H1 (cell line): ENCODE data around the gene UBE2D2. TPM values are rescaled to one million over a fixed set of nuclear protein-coding genes. Genes with fewer than 3 reads are reported as not detected.

Experiments
- CTCF ChIA-PET: fragments of 300-600 bp; sonication (Branson Sonifier 250); formaldehyde crosslinking; loops from one replicate; lab custom pipeline; 2021; ENCODE audit not compliant: partially characterized antibody; lab: Charles Lee
- POLR2A ChIA-PET: fragments of 300-600 bp; sonication (Branson Sonifier 250); formaldehyde crosslinking; loops from one replicate; lab custom pipeline; 2021; ENCODE audit warnings: inconsistent platforms; ENCODE audit not compliant: partially characterized antibody; lab: Charles Lee
- DNase-seq, 2 experiments: peaks; one replicate each; pipeline versions ENCODE4 v3.0.0 to v3.0.0-alpha.2; 2010 to 2022; ENCODE audit warnings: low spot score in 2 of 2, low read depth in 1 of 2, mixed read lengths in 1 of 2
- FAIRE-seq: peaks from 2 replicates; lab custom pipeline; 2011; peaks lifted over from hg19 to GRCh38; lab: Jason Lieb, UNC
- H2AFZ ChIP-seq: 2 replicates; pipeline ENCODE4 v1.8.1; 2012; ENCODE audit warnings: low read length, inconsistent platforms
- H2AK5ac ChIP-seq: 2 replicates; pipeline ENCODE4 v1.6.1; 2013; ENCODE audit warnings: low read depth, low read length
- H2BK120ac ChIP-seq: replicated peaks from 2 replicates; pipeline ENCODE3; 2013; ENCODE audit warnings: low read depth, low read length, inconsistent platforms
- H2BK12ac ChIP-seq: 2 replicates; pipeline ENCODE4 v1.6.1; 2013; ENCODE audit warnings: low read depth, low read length
- H2BK15ac ChIP-seq: 2 replicates; pipeline ENCODE4 v1.6.1; 2013; ENCODE audit warnings: low read length
- H2BK20ac ChIP-seq: 2 replicates; pipeline ENCODE4 v1.6.1; 2013; ENCODE audit warnings: low read length
- H2BK5ac ChIP-seq: 2 replicates; pipeline ENCODE4 v1.6.1; 2013; ENCODE audit warnings: low read depth, low read length
- H3K14ac ChIP-seq: 2 replicates; pipeline ENCODE4 v1.6.1; 2013; ENCODE audit warnings: inconsistent platforms; ENCODE audit not compliant: insufficient read length
- H3K18ac ChIP-seq: 2 replicates; pipeline ENCODE4 v1.6.1; 2013; ENCODE audit warnings: low read length; ENCODE audit errors: extremely low read depth
- H3K23ac ChIP-seq: 2 replicates; pipeline ENCODE4 v1.6.1; 2013; ENCODE audit warnings: inconsistent platforms; ENCODE audit not compliant: insufficient read length
- H3K23me2 ChIP-seq: 2 replicates; pipeline ENCODE4 v1.6.1; 2013; ENCODE audit warnings: low read depth, low read length
- H3K27ac ChIP-seq: 2 replicates; pipeline ENCODE4 v1.6.1; 2011; ENCODE audit warnings: low read depth, low read length, inconsistent platforms
- H3K27me3 ChIP-seq, 4 experiments: replicated peaks in 1 of 4; 1 replicate in 1 of 4; 2 replicates in 3 of 4; pipeline versions ENCODE4 v1.6.1 to v1.8.1; 2011 to 2013; ENCODE audit warnings: low read length in 3 of 4, mild to moderate bottlenecking in 3 of 4, inconsistent platforms in 2 of 4, mixed read lengths in 2 of 4, moderate library complexity in 1 of 4; ENCODE audit not compliant: control insufficient read depth in 3 of 4, insufficient read depth in 3 of 4; ENCODE audit errors: extremely low read depth in 1 of 4
- H3K36me3 ChIP-seq, 4 experiments: 2 replicates each; pipeline versions ENCODE4 v1.6.1 to v1.8.1; 2011 to 2013; ENCODE audit warnings: mild to moderate bottlenecking in 4 of 4, low read length in 3 of 4, moderate library complexity in 2 of 4, control low read depth in 1 of 4, inconsistent platforms in 1 of 4; ENCODE audit not compliant: insufficient read depth in 4 of 4, control insufficient read depth in 2 of 4
- H3K4ac ChIP-seq: replicated peaks from 2 replicates; pipeline ENCODE3; 2013; ENCODE audit warnings: low read length, low read depth, mixed read lengths, inconsistent platforms; ENCODE audit not compliant: insufficient read length
- H3K4me1 ChIP-seq, 4 experiments: replicated peaks in 1 of 4; 1 replicate in 1 of 4; 2 replicates in 3 of 4; pipeline versions ENCODE4 v1.6.1 to v1.8.1; 2011 to 2013; ENCODE audit warnings: low read length in 3 of 4, inconsistent platforms in 2 of 4, mixed read lengths in 1 of 4; ENCODE audit not compliant: insufficient read depth in 4 of 4, control insufficient read depth in 3 of 4
- H3K4me2 ChIP-seq, 2 experiments: 2 replicates each; pipeline versions ENCODE4 v1.6.1 to v1.8.1; 2011 to 2013; ENCODE audit warnings: low read depth in 2 of 2, low read length in 2 of 2, control low read depth in 1 of 2, inconsistent platforms in 1 of 2, mild to moderate bottlenecking in 1 of 2; ENCODE audit not compliant: insufficient read depth in 1 of 2
- H3K4me3 ChIP-seq, 4 experiments: fragments of 200-600, 300-600 bp in 1 of 4; sonication (generic), shearing (Covaris generic), sonication (Bioruptor Twin) in 1 of 4; 2 replicates each; pipeline versions ENCODE4 v1.5.1 to v1.8.1; 2011 to 2016; ENCODE audit warnings: low read length in 4 of 4, low read depth in 3 of 4, control low read depth in 2 of 4, inconsistent platforms in 2 of 4, mild to moderate bottlenecking in 2 of 4, mixed read lengths in 1 of 4, moderate library complexity in 1 of 4; ENCODE audit not compliant: insufficient read depth in 2 of 4; ENCODE audit errors: extremely low read depth in 1 of 4
- H3K56ac ChIP-seq: replicated peaks from 2 replicates; pipeline ENCODE3; 2013; ENCODE audit warnings: low read depth, mild to moderate bottlenecking, mixed read lengths, low read length, inconsistent platforms; ENCODE audit not compliant: insufficient read length
- H3K79me1 ChIP-seq: 2 replicates; pipeline ENCODE4 v1.6.1; 2013; ENCODE audit warnings: low read depth, low read length, control low read depth
- H3K79me2 ChIP-seq, 2 experiments: 2 replicates each; pipeline versions ENCODE4 v1.6.1 to v1.8.1; 2012 to 2013; ENCODE audit warnings: low read length in 2 of 2, mild to moderate bottlenecking in 2 of 2, inconsistent platforms in 1 of 2; ENCODE audit not compliant: insufficient read depth in 2 of 2, control insufficient read depth in 1 of 2
- H3K9ac ChIP-seq, 4 experiments: replicated peaks in 1 of 4; 1 replicate in 1 of 4; 2 replicates in 3 of 4; pipeline versions ENCODE4 v1.6.1 to v1.8.1; 2011 to 2013; ENCODE audit warnings: low read depth in 3 of 4, low read length in 3 of 4, control low read depth in 2 of 4, mild to moderate bottlenecking in 2 of 4, moderate library complexity in 2 of 4, inconsistent platforms in 1 of 4; ENCODE audit errors: extremely low read depth in 1 of 4
- H3K9me3 ChIP-seq, 2 experiments: 2 replicates each; pipeline versions ENCODE4 v1.6.1 to v1.8.1; 2012 to 2013; ENCODE audit warnings: mild to moderate bottlenecking in 2 of 2, moderate library complexity in 2 of 2, control low read depth in 1 of 2, inconsistent platforms in 1 of 2, low read depth in 1 of 2, low read length in 1 of 2, mixed read lengths in 1 of 2; ENCODE audit not compliant: insufficient read depth in 2 of 2
- H4K20me1 ChIP-seq, 2 experiments: replicated peaks in 1 of 2; 2 replicates each; pipeline versions ENCODE3 to v1.8.1; 2011 to 2013; ENCODE audit warnings: inconsistent platforms in 2 of 2, low read length in 2 of 2, mild to moderate bottlenecking in 1 of 2; ENCODE audit not compliant: insufficient read depth in 2 of 2, control insufficient read depth in 1 of 2
- H4K5ac ChIP-seq: 2 replicates; pipeline ENCODE4 v1.6.1; 2013; ENCODE audit warnings: low read length, low read depth, mixed read lengths, inconsistent platforms; ENCODE audit not compliant: insufficient read length
- H4K8ac ChIP-seq: 2 replicates; pipeline ENCODE4 v1.8.0; 2013; ENCODE audit warnings: mild to moderate bottlenecking, moderate library complexity, low read length, inconsistent platforms; ENCODE audit not compliant: insufficient read depth; ENCODE audit errors: extremely low read depth
- H4K91ac ChIP-seq: replicated peaks from 2 replicates; pipeline ENCODE3; 2013; ENCODE audit warnings: low read length, mixed read lengths, inconsistent platforms; ENCODE audit not compliant: insufficient read length
- BACH1 ChIP-seq: IDR thresholded peaks from 2 replicates; pipeline ENCODE4 v1.6.1; 2012; ENCODE audit warnings: low read length, improper control_type of control experiment
- CBX5 ChIP-seq: fragments of 300-800, 300-1000 bp; sonication (generic); IDR thresholded peaks from 2 replicates; pipeline ENCODE4 v1.7.1; 2016; ENCODE audit warnings: antibody characterized with exemption, low read length, low read depth
- CHD2 ChIP-seq: IDR thresholded peaks from 2 replicates; pipeline ENCODE4 v1.6.1; 2012; ENCODE audit warnings: low read length, improper control_type of control experiment
- EP300 ChIP-seq, 2 experiments: IDR thresholded peaks; 1 replicate in 1 of 2; 2 replicates in 1 of 2; pipeline ENCODE4 v1.6.1; 2011 to 2012; ENCODE audit warnings: low read depth in 2 of 2, low read length in 2 of 2, mild to moderate bottlenecking in 2 of 2, borderline replicate concordance in 1 of 2, inconsistent platforms in 1 of 2, moderate library complexity in 1 of 2
- FOSL1 ChIP-seq: IDR thresholded peaks from 2 replicates; pipeline ENCODE4 v1.6.1; 2011; ENCODE audit warnings: mild to moderate bottlenecking, low read depth, low read length, moderate library complexity; ENCODE audit not compliant: insufficient read depth
- RAD21 ChIP-seq, 2 experiments: IDR thresholded peaks in 1 of 2; conservative IDR thresholded peaks in 1 of 2; 2 replicates each; pipeline ENCODE4 v1.6.1; 2011; ENCODE audit warnings: low read depth in 2 of 2, low read length in 2 of 2, improper control_type of control experiment in 1 of 2, inconsistent platforms in 1 of 2, mild to moderate bottlenecking in 1 of 2, moderate library complexity in 1 of 2
- SAP30 ChIP-seq: fragments of 300-600 bp; sonication (generic); IDR thresholded peaks from 2 replicates; pipeline ENCODE4 v1.7.1; 2012; ENCODE audit warnings: low read length, moderate library complexity, mild to moderate bottlenecking, inconsistent platforms; ENCODE audit not compliant: insufficient read depth, insufficient replicate concordance
- SIRT6 ChIP-seq: IDR thresholded peaks from one replicate; pipeline ENCODE4 v1.7.1; 2012; ENCODE audit warnings: low read length, inconsistent platforms
- SRF ChIP-seq: IDR thresholded peaks from 2 replicates; pipeline ENCODE4 v1.6.1; 2011; ENCODE audit warnings: mild to moderate bottlenecking, low read depth, low read length, moderate library complexity
- YY1 ChIP-seq: IDR thresholded peaks from 2 replicates; pipeline ENCODE4 v1.6.1; 2011; ENCODE audit warnings: low read depth, mild to moderate bottlenecking, low read length
- WGBS, 2 experiments: shearing (Covaris generic) in 1 of 2; methylation state at CpG; one replicate each; pipeline versions ENCODE4 v1.1.6 to v1.1.7; 2013 to 2015; ENCODE audit warnings: low lambda C conversion rate in 2 of 2, mixed read lengths in 2 of 2, inconsistent platforms in 1 of 2, low coverage in 1 of 2, missing lambda C conversion rate in 1 of 2; ENCODE audit not compliant: insufficient replicate concordance in 2 of 2, insufficient coverage in 1 of 2, insufficient read length in 1 of 2; ENCODE audit errors: extremely low coverage in 1 of 2, missing lambda C conversion rate in 1 of 2; 5-methylcytosine and 5-hydroxymethylcytosine counted together
- polyA plus RNA-seq, 7 experiments: library from polyadenylated mRNA; depleted of rRNA in 3 of 7; stranded (reverse) in 5 of 7; unstranded in 2 of 7; fragments of >200 nt in 5 of 7; fragments of 200-250 nt in 2 of 7; gene quantifications; 1 replicate in 5 of 7; 2 replicates in 1 of 7; 4 replicates in 1 of 7; pipeline versions ENCODE4 v1.2.1 to v1.2.3, GENCODE V29; 2011 to 2013; ENCODE audit warnings: missing spikeins in 2 of 7, mixed read lengths in 2 of 7
- total RNA-seq: library from RNA; stranded (reverse); fragmentation: NEBNext Ultra II Directional; extraction: Animal tissue kit (Norgen Biotek cat#: 25700); gene quantifications from 2 replicates; pipeline ENCODE4 v1.2.1, GENCODE V29; 2021
- TF ChIP-seq, protein P1 (sequence below): IDR thresholded peaks from 2 replicates; pipeline ENCODE4 v1.6.1; 2012; ENCODE audit warnings: low read length, inconsistent platforms

Gene UBE2D2
- total and polyA plus RNA-seq, 2 of the 8 experiments (the other 6 are each of a cell fraction or from before 2014, with no cell fraction given): 66.9 to 203 TPM

DNA sequence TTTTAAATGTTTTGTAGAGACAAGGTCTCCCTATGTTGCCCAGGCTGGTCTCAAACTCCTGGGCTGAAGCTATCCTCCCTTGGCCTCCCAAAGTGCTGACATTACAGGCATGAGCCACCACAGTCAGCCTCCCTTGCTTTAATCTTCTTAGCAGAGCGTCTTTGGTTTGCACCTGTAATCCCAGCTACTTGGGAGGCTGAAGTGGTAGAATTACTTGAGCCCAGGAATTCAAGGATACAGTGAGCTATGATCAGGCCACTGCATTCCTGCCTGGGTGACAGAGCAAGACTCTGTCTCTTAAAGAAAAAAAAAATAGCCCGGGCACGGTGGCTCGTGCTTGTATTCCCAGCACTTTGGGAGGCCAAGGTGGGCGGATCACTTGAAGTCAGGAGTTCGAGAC, 27.8 kb downstream of the UBE2D2 start:
- no peak overlapping the region for H3K56ac ChIP-seq
- H3K9me3 ChIP-seq: no peaks in the 10 kb centered on the region
- H2AK5ac ChIP-seq: no peak overlapping the region
- no peak overlapping the region for H3K14ac ChIP-seq
- H2BK120ac ChIP-seq: no peak overlapping the region
- no peak overlapping the region for H3K4me2 ChIP-seq
- H4K5ac ChIP-seq: no peak overlapping the region
- WGBS, 2 experiments: 95% methylated on average over 6 of the region's 6 CpGs; no CpG with 5 or more reads in 1 of the 2 experiments
- POLR2A ChIA-PET: interaction anchor here (0.7 to 3.0 kb wide), 6 partner anchors 9 to 71 kb away, joined by 3 to 10 read pairs (median 3); partner anchors contain the start of gene UBE2D2
- H4K8ac ChIP-seq: no peak overlapping the region
- H4K20me1 ChIP-seq: peaks cover 12 to 16% of the 10 kb centered on the region in 2 experiments
- H2BK15ac ChIP-seq: no peak overlapping the region
- H3K79me1 ChIP-seq: peaks cover 9% of the 10 kb centered on the region
- peaks cover 0 to 91% of the 10 kb centered on the region in 2 experiments; a peak in 3 of 4 replicates for H3K79me2 ChIP-seq
- no peak overlapping the region for H3K4ac ChIP-seq
- no peak for FAIRE-seq
- H3K36me3 ChIP-seq: no peaks in the 10 kb centered on the region; a peak in 1 of 8 replicates
- no peak overlapping the region for H2BK5ac ChIP-seq
- no peak for DNase-seq
- no peak overlapping the region for H3K27ac ChIP-seq
- CTCF ChIA-PET: interaction anchor here (0.6 to 2.6 kb wide), 10 partner anchors 10 to 185 kb away, joined by 3 to 13 read pairs (median 6); no protein-coding TSS in a partner anchor
- H3K9ac ChIP-seq: no peak overlapping the region
- H3K18ac ChIP-seq: no peak overlapping the region
- no peak overlapping the region for H2BK20ac ChIP-seq
- H4K91ac ChIP-seq: no peak overlapping the region
- no peak overlapping the region for H2BK12ac ChIP-seq
- H3K4me1 ChIP-seq: peaks cover 0 to 2% (median 0%) of the 10 kb centered on the region in 4 experiments; a peak in 1 of 7 replicates
- H3K23me2 ChIP-seq: no peaks in the 10 kb centered on the region
- H2AFZ ChIP-seq: no peak overlapping the region
- no peak overlapping the region for H3K4me3 ChIP-seq
- H3K23ac ChIP-seq: no peak overlapping the region
- H3K27me3 ChIP-seq: no peaks in the 10 kb centered on the region
- TF ChIP-seq CBX5 (no peak), SIRT6 (no peak), FOSL1 (no peak), BACH1 (no peak), SAP30 (no peak), CHD2 (no peak), SRF (no peak), EP300 (IDR thresholded peaks at IDR 0.05; ENCODE audit: borderline replicate concordance in 1 of 2, low read depth in 2 of 2, low read length in 2 of 2) (no peak), RAD21 (IDR thresholded peaks at IDR 0.05 in 1 of 2, conservative IDR thresholded peaks at IDR 0.05 in 1 of 2; ENCODE audit: low read depth in 2 of 2, low read length in 2 of 2) (no peak), YY1 (no peak)
- TF ChIP-seq, protein P1, sequence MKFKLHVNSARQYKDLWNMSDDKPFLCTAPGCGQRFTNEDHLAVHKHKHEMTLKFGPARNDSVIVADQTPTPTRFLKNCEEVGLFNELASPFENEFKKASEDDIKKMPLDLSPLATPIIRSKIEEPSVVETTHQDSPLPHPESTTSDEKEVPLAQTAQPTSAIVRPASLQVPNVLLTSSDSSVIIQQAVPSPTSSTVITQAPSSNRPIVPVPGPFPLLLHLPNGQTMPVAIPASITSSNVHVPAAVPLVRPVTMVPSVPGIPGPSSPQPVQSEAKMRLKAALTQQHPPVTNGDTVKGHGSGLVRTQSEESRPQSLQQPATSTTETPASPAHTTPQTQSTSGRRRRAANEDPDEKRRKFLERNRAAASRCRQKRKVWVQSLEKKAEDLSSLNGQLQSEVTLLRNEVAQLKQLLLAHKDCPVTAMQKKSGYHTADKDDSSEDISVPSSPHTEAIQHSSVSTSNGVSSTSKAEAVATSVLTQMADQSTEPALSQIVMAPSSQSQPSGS: no peak
